MM.1S (cell line): ENCODE data around the gene HSPG2.

Experiments used
- EZH2 ChIP-seq: fragments of 300-600 bp; sonication (generic); optimal IDR thresholded peaks from 2 replicates; pipeline ENCODE3; 2017; ENCODE audit warnings: low read depth, mild to moderate bottlenecking, antibody characterized with exemption, low read length, mixed read lengths
- TF ChIP-seq, protein P1 (sequence below): fragments of 300-600 bp; sonication (generic); IDR thresholded peaks from 2 replicates; pipeline ENCODE4 v1.5.1; 2016; ENCODE audit warnings: antibody characterized with exemption, low read length, mixed read lengths

DNA sequence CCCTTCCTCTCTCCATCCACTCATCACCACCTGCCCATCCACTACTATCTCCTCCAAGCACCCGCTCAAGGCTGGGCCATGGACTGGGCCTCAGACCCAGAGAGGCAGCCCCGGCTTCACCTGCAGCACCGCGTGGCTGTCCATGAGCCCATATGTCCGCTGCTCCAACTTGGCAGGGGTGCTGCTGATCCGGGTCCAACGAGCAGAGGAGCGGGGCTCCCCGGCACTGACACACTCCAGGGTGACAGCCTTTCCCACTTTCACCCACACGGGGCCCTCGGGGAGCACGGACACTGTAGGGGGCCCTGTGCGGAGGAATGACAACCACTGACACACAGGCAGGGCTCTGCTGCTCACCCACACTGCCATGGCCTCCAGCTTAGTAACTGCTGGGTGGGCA, 96.1 kb downstream of the HSPG2 start:
- TF ChIP-seq, protein P1, sequence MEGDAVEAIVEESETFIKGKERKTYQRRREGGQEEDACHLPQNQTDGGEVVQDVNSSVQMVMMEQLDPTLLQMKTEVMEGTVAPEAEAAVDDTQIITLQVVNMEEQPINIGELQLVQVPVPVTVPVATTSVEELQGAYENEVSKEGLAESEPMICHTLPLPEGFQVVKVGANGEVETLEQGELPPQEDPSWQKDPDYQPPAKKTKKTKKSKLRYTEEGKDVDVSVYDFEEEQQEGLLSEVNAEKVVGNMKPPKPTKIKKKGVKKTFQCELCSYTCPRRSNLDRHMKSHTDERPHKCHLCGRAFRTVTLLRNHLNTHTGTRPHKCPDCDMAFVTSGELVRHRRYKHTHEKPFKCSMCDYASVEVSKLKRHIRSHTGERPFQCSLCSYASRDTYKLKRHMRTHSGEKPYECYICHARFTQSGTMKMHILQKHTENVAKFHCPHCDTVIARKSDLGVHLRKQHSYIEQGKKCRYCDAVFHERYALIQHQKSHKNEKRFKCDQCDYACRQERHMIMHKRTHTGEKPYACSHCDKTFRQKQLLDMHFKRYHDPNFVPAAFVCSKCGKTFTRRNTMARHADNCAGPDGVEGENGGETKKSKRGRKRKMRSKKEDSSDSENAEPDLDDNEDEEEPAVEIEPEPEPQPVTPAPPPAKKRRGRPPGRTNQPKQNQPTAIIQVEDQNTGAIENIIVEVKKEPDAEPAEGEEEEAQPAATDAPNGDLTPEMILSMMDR = no peak
- TF ChIP-seq EZH2 = no peak
